Skeletal muscle tissue (tissue), 4 donors: ENCODE measurements around the gene AKNA. TPM values are rescaled to one million over a fixed set of nuclear protein-coding genes. Genes with fewer than 3 reads are reported as not detected.
A peak's percentile ranks its signal among the peaks of the same experiment; 100 is the strongest.

Source experiments
- H3K27ac ChIP-seq: one replicate; pipeline ENCODE4 v1.7.0; 2013; ENCODE audit warnings: mild to moderate bottlenecking, low read depth, low read length, inconsistent platforms
- H3K27me3 ChIP-seq, 3 donors: one replicate each; pipeline ENCODE4 v1.7.0; 2013; ENCODE audit warnings: low read length in 3 of 3; ENCODE audit not compliant: control insufficient read depth in 3 of 3, insufficient read depth in 3 of 3
- H3K36me3 ChIP-seq, 3 donors: one replicate each; pipeline ENCODE4 v1.7.0; 2013; ENCODE audit warnings: low read length in 3 of 3; ENCODE audit not compliant: control insufficient read depth in 3 of 3, insufficient read depth in 3 of 3
- H3K4me1 ChIP-seq, 3 donors: one replicate each; pipeline ENCODE4 v1.7.0; 2013; ENCODE audit warnings: low read length in 3 of 3, mild to moderate bottlenecking in 3 of 3; ENCODE audit not compliant: control insufficient read depth in 3 of 3, insufficient read depth in 3 of 3
- H3K4me3 ChIP-seq, 3 donors: one replicate each; pipeline ENCODE4 v1.7.0; 2013; ENCODE audit warnings: low read length in 3 of 3
- H3K9ac ChIP-seq, 3 donors: one replicate each; pipeline ENCODE4 v1.7.0; 2013; ENCODE audit warnings: low read length in 3 of 3, mild to moderate bottlenecking in 3 of 3, moderate library complexity in 2 of 3, low read depth in 1 of 3
- H3K9me3 ChIP-seq, 3 donors: one replicate each; pipeline ENCODE4 v1.7.0; 2013; ENCODE audit warnings: low read length in 3 of 3; ENCODE audit not compliant: control insufficient read depth in 3 of 3
- total RNA-seq: library from RNA; depleted of rRNA; stranded (reverse); fragments of >200 nt; gene quantifications from one replicate; pipeline ENCODE4 v1.2.3, GENCODE V29; 2014
- donor health status: Osteomylitis.

Gene AKNA
- total RNA-seq, 1 donor from 2014 or later = 6.3 TPM

DNA sequence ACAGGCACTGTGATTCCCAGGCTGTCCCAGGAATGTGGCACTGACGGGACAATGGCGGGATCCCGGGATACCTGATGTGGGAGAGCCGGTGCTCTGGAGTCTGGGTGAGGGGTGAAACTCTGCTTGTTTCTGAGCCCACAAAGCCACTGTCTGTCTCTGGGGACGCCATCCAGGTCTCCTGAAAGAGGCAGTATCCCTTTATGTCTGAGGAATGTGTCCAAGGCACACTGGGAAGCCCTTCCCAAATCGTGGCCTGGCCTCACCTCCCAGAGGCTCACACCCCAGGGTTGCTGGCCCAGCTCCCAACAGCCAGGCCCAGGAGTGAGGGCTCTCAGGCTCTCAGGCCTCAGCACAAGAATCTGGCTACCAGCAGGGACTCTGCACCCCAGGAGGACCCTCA lies 31.0 kb downstream of the AKNA start:
- peaks cover 20 to 45% (median 23%) of the 10 kb centered on the region in 3 donors for H3K36me3 ChIP-seq
- no peaks in the 10 kb centered on the region for H3K9me3 ChIP-seq
- no peaks in the 10 kb centered on the region for H3K27me3 ChIP-seq
- no peaks in the 10 kb centered on the region for H3K4me1 ChIP-seq
- no peak overlapping the region for H3K9ac ChIP-seq
- no peak overlapping the region for H3K4me3 ChIP-seq
- no peak overlapping the region for H3K27ac ChIP-seq

DNA sequence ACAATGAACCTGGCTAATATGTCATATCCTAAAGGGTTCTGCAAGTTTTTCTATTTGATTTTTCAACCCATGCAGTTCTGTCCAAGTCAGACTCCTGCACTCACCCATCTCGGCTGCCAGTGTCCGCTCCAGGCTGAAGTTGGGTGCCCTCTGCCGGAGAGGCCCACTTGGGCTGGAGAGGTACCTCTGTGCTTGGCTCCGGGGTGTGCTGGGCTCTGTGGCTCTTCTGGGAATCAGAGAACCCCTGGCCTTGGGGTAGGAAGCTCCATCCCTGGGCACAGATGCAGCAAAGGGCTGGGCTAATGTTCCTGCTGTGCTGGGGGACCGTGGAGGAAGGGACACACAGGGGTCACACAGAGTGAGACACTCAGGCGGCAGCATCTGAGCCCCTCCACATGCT lies 32.0 kb downstream of the AKNA start:
- peaks cover 16 to 42% (median 18%) of the 10 kb centered on the region in 3 donors for H3K36me3 ChIP-seq
- no peaks in the 10 kb centered on the region for H3K27me3 ChIP-seq
- H3K4me1 ChIP-seq = no peaks in the 10 kb centered on the region
- no peaks in the 10 kb centered on the region for H3K9me3 ChIP-seq
- no peak overlapping the region for H3K9ac ChIP-seq
- H3K4me3 ChIP-seq = no peak overlapping the region
- no peak overlapping the region for H3K27ac ChIP-seq

DNA sequence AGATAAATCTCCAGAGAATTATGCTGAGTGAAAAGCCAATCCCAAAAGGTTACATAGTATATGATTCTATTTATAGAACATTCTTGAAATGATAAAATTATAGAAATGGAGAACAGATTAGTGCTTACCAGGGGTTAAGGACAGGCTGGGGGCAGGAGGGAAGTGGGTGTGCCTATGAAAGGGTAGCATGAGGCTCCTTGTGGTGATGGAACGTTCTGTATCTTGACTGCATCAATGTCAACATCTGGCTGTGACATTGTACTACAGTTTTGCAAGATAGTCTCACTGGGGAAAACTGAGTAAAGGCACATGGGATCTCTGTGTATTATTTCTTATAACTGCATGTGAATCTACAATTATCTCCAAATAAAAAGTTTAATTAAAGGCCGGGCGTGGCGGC lies 35.9 kb downstream of the AKNA start:
- Histone ChIP-seq H3K4me3 (no peak overlapping the region), H3K4me1 (peaks cover 0 to 2% (median 0%) of the 10 kb centered on the region in 3 donors), H3K9me3 (no peaks in the 10 kb centered on the region), H3K36me3 (peaks cover 7 to 26% (median 8%) of the 10 kb centered on the region in 3 donors), H3K27me3 (no peaks in the 10 kb centered on the region), H3K27ac (no peak overlapping the region), H3K9ac (no peak overlapping the region)

DNA sequence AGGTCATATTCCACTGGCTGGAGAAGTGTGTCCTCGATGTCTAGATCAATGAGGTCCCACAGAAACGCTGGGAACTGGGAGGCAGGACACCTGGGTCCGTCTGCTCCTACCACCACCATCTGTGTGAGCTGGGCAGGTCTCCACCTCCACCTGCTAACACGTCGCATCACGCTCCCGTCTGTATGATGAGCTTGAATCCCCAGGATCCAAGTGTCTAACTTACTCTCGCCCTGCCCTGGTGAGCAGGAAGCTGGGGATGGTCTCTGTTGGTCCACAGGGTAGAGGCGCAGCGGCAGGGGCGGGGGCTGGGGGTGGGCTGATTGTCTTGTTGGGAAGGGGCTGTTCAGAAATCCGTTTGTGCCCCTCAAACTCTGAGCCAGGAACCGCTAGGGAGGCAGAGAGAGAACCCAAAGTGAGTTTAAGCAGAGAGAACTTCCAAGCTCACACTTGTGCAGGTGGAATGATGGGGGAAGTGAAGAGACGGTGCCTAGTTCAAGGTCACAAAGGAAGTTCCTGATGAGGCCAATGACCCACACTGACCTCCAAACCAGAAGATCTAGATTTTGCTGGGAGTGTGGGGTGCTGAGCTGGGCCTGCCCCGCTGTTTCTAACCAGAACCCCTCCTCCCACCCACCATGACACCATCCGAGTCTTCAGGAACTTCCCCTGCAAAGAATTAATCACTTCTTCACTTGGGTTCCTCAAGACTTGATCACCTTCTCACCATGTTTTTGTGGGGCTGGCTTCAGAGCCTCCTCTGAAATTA lies 37.0 kb downstream of the AKNA start:
- H3K4me1 ChIP-seq = peaks cover 0 to 2% (median 0%) of the 10 kb centered on the region in 3 donors
- H3K9ac ChIP-seq = no peak overlapping the region
- H3K9me3 ChIP-seq = no peaks in the 10 kb centered on the region
- no peak overlapping the region for H3K27ac ChIP-seq
- H3K27me3 ChIP-seq = no peaks in the 10 kb centered on the region
- peaks cover 11 to 30% (median 13%) of the 10 kb centered on the region in 3 donors for H3K36me3 ChIP-seq
- H3K4me3 ChIP-seq = no peak overlapping the region

DNA sequence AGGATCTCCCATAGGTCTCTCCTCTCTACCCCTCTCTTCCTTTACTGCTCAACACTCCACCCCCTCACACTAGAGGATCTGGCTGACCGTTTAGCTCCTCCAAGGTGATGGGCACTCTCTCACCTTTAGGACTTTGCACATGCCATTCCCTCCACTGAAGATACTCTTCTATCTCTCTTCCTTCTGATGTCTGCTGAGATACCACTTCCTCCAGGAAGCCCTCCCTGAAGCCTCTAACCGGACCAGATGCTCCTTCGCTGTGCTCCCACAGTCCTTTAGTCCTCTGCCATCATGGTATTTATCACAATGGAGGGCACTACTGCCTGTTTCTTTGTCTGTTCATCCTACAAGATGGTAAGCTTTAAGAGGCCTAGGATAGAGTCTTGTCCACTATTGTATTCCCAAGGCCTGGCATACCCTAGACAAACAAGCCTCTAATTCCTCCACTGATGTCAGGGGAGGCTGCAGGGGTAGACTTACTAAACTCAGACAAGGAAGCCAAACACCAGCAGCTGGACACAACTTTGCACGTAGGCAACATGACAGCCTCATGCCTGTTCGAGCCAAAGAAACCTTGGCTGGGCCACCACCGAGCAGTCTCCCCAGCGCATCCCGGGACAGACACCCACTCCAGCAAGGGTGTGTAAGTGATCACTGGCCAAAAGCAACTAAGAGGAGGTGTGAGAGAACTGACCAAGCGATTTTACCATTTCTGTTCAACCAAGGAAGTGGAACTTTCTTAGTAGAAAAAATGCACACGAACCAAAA lies 37.9 kb downstream of the AKNA start:
- Histone ChIP-seq H3K9me3 (no peaks in the 10 kb centered on the region), H3K4me3 (no peak overlapping the region), H3K4me1 (peaks cover 0 to 2% (median 0%) of the 10 kb centered on the region in 3 donors), H3K27me3 (no peaks in the 10 kb centered on the region), H3K27ac (no peak overlapping the region), H3K9ac (no peak overlapping the region), H3K36me3 (peaks cover 12 to 34% (median 13%) of the 10 kb centered on the region in 3 donors)

DNA sequence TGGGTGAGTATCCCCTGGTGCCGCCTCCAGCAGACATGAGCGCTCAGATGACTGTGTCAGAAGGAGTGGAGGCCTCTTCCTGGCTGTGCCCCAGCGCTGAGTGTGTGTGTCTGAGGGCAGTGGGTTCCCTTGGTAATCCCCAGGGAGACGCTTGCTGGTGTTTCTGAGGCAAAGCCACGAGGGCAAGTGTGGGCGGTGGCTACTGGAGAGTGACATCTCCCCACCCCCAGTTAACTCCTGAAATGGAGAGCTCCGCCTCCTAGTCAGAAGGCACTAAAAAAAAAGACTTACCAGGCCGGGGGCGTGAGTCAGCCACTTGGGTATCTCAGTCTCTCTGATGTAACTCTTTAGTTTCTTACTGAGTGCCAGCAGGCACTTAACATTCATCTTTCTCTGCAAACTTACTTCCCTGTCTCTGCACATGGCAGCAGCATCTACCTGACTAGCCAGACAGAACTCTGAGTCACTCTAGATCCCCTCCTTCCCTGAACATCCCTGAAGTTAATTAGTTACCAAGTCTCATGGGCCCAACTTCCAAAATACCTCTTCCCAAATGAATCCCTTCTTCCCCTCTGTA lies 38.8 kb downstream of the AKNA start:
- no peaks in the 10 kb centered on the region for H3K9me3 ChIP-seq
- H3K27ac ChIP-seq = no peak overlapping the region
- H3K9ac ChIP-seq = no peak overlapping the region
- peaks cover 12 to 43% (median 13%) of the 10 kb centered on the region in 3 donors for H3K36me3 ChIP-seq
- no peak overlapping the region for H3K4me3 ChIP-seq
- H3K4me1 ChIP-seq = peaks cover 0 to 2% (median 0%) of the 10 kb centered on the region in 3 donors
- no peaks in the 10 kb centered on the region for H3K27me3 ChIP-seq

DNA sequence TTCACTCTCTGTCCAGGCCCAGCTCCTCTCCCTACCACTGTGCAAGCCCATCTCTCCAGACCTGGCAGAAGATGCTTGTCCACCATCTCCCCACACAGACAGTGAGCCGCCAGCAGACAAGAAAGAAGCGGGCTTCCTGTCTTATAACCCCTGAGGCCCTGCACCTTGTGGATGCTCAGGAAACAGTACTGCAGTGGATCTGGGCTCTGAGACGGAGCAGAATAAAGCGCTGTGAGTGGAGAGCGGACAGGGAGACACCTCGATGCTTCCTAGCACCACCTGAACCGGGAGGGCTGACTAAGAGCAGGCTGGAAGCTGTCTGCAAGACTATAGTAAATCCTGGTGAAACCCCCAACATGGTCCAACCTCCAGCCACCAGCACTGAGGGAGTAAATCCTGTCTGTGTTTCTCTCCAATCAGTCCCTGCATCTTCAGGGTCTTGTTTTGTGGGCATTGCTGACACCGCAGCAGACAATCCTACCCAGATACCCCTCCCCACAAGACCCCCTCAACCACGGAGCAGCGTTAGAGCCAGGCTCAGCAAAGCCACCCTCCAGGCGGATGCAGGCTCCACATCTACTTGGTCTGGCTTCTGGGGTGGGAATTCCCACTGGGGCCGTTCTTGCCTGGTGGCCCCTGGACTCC lies 39.4 kb downstream of the AKNA start:
- H3K27ac ChIP-seq = no peak overlapping the region

DNA sequence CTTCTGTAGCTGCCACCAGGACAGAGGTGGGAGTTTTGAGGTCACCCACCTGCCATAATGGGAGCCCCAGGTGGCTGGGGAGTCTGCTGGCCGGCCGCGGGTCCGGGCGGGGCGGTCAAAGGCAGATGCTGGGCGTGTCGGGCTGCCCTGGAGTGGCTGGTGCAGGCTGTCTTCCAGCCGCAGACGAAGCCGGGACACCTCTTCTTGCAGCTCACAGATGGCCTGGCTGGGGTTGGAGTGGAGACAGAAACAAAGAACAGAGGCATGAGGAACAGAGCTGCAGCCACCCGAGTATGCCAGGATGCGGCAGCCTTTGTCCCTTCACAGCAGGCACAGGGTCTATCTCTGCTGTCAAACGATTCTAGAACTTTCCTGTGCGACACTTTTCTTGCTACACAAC lies 40.1 kb downstream of the AKNA start:
- Histone ChIP-seq H3K4me3 (no peak overlapping the region), H3K36me3 (peaks cover 12 to 50% (median 13%) of the 10 kb centered on the region in 3 donors), H3K27ac (no peak overlapping the region), H3K27me3 (no peaks in the 10 kb centered on the region), H3K9me3 (no peaks in the 10 kb centered on the region), H3K4me1 (peaks cover 0 to 2% (median 0%) of the 10 kb centered on the region in 3 donors), H3K9ac (no peak overlapping the region)

More for the DNA sequence above, 39.4 kb downstream of the AKNA start:
- H3K9ac ChIP-seq = peak overlapping the region in 1 of 3 donors; percentile 16
- peaks cover 0 to 2% (median 0%) of the 10 kb centered on the region in 3 donors for H3K4me1 ChIP-seq
- H3K4me3 ChIP-seq = no peak overlapping the region
- peaks cover 12 to 46% (median 13%) of the 10 kb centered on the region in 3 donors for H3K36me3 ChIP-seq
- H3K9me3 ChIP-seq = no peaks in the 10 kb centered on the region
- H3K27me3 ChIP-seq = no peaks in the 10 kb centered on the region

DNA sequence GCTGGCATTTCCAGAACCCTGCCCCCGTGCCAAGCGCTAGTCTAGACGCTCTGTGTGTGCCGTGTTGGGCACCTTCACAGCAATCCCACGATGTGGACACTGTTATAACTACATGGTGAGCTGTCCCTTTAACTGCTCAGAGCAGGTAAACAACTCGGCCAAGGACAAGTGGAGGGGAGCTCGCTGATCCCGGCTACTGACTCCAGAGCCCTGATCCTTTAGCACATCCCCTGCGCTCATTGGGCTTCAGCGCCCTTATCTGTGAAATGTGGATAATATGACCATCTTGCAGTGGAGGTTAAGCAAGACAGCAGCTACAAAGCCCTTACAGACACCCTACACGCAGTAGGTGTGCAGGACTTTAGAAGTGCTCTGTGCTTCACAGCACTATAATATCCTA lies 41.6 kb downstream of the AKNA start:
- Histone ChIP-seq H3K27me3 (no peaks in the 10 kb centered on the region), H3K27ac (no peak overlapping the region), H3K36me3 (peaks cover 13 to 55% (median 15%) of the 10 kb centered on the region in 3 donors), H3K4me3 (no peak overlapping the region), H3K9ac (no peak overlapping the region), H3K4me1 (peaks cover 0 to 2% (median 0%) of the 10 kb centered on the region in 3 donors), H3K9me3 (no peaks in the 10 kb centered on the region)
